HCT116 (cell line): Measurements from ENCODE around the gene RNF113A. TPM values are rescaled to one million over a fixed set of nuclear protein-coding genes. Genes with fewer than 3 reads are reported as not detected.

Experiments used
- ATAC-seq: fragments of 200-7000 bp; cut with Tn5 transposase; 2 replicates; pipeline ENCODE4 v1.9.1; 2020; ENCODE audit warnings: mild to moderate bottlenecking, moderate library complexity
- Bru-seq: library from RNA; stranded (reverse); fragments of 400-500 nt; gene quantifications from one replicate; lab custom pipeline; 2021; lab: Mats Ljungman, UMichigan
- BruChase-seq, 2 experiments: library from RNA; stranded (reverse); fragments of 400-500 nt; gene quantifications; one replicate each; lab custom pipeline; 2021; lab: Mats Ljungman, UMichigan
- BruUV-seq: library from RNA; stranded (reverse); fragments of 400-500 nt; replicated peaks from 2 replicates; lab custom pipeline; 2021; lab: Mats Ljungman, UMichigan
- CTCF ChIA-PET: fragments of 300-600 bp; sonication (Branson Sonifier 250); formaldehyde crosslinking; loops from one replicate; lab custom pipeline; 2021; ENCODE audit warnings: antibody characterized with exemption; lab: Charles Lee
- POLR2A ChIA-PET: fragments of 300-600, 350-600 bp; sonication (Branson Sonifier 250); formaldehyde crosslinking; loops from one replicate; lab custom pipeline; 2021; ENCODE audit warnings: antibody characterized with exemption; lab: Charles Lee
- RAD21 ChIA-PET, 2 experiments: fragments of 300-600 bp; sonication (Branson Sonifier 250); formaldehyde crosslinking; loops; one replicate each; lab custom pipeline; 2023; ENCODE audit warnings: low total read pairs in 2 of 2; ENCODE audit not compliant: uncharacterized antibody in 2 of 2, unreplicated experiment in 2 of 2, low non-redundant PET in 1 of 2; lab: Charles Lee
- DNase-seq: peaks from one replicate; pipeline ENCODE4 v3.0.0-alpha.2; 2010; ENCODE audit warnings: low read depth, low spot score
- H2AFZ ChIP-seq: fragments of 200-600 bp; shearing (Covaris generic), sonication (generic); 2 replicates; pipeline ENCODE4 v1.6.1; 2017; ENCODE audit warnings: low read depth, mixed run types, mixed read lengths, antibody characterized with exemption, low read length; ENCODE audit not compliant: poor library complexity, severe bottlenecking
- H3K27ac ChIP-seq: 2 replicates; pipeline ENCODE4 v1.5.1; 2012; ENCODE audit warnings: low read depth, low read length
- H3K27me3 ChIP-seq: fragments of 200-600 bp; sonication (generic); 2 replicates; pipeline ENCODE4 v1.6.1; 2016; ENCODE audit warnings: mixed run types, low read length, mixed read lengths; ENCODE audit not compliant: insufficient read depth
- H3K36me3 ChIP-seq, 2 experiments: fragments of 200-500 bp in 1 of 2; fragments of 200-600 bp in 1 of 2; sonication (Bioruptor generic) in 1 of 2; sonication (generic) in 1 of 2; 2 replicates each; pipeline versions ENCODE4 v1.5.1 to v1.6.1; 2014 to 2016; ENCODE audit warnings: low read length in 2 of 2, inconsistent platforms in 1 of 2, mixed read lengths in 1 of 2, mixed run types in 1 of 2; ENCODE audit not compliant: insufficient read depth in 2 of 2, control insufficient read depth in 1 of 2
- H3K4me1 ChIP-seq, 2 experiments: fragments of 200-600 bp in 1 of 2; sonication (generic) in 1 of 2; 2 replicates each; pipeline versions ENCODE4 v1.5.1 to v1.6.1; 2012 to 2017; ENCODE audit warnings: low read length in 2 of 2, inconsistent platforms in 1 of 2, mild to moderate bottlenecking in 1 of 2, mixed read lengths in 1 of 2, mixed run types in 1 of 2, moderate library complexity in 1 of 2; ENCODE audit not compliant: insufficient read depth in 2 of 2, control insufficient read depth in 1 of 2
- H3K4me2 ChIP-seq: fragments of 200-600 bp; sonication (generic); 2 replicates; pipeline ENCODE4 v1.6.1; 2017; ENCODE audit warnings: mixed run types, low read length, mixed read lengths
- H3K4me3 ChIP-seq, 2 experiments: fragments of 200-600 bp in 1 of 2; sonication (generic) in 1 of 2; replicated peaks in 1 of 2; 2 replicates each; pipeline ENCODE4 v1.5.1; 2011 to 2016; ENCODE audit warnings: low read length in 2 of 2, control low read depth in 1 of 2, low read depth in 1 of 2, mild to moderate bottlenecking in 1 of 2, mixed read lengths in 1 of 2, mixed run types in 1 of 2
- H3K79me2 ChIP-seq: fragments of 200-600 bp; sonication (generic); 2 replicates; pipeline ENCODE4 v1.6.1; 2017; ENCODE audit warnings: mild to moderate bottlenecking, mixed run types, low read length, moderate library complexity, mixed read lengths; ENCODE audit not compliant: insufficient read depth
- H3K9ac ChIP-seq: fragments of 200-600 bp; sonication (generic); 2 replicates; pipeline ENCODE4 v1.6.1; 2016; ENCODE audit warnings: low read length, mixed read lengths
- H3K9me2 ChIP-seq: fragments of 200-600 bp; sonication (generic), shearing (Covaris generic); 2 replicates; pipeline ENCODE4 v1.6.1; 2017; ENCODE audit warnings: mixed run types, mild to moderate bottlenecking, moderate library complexity; ENCODE audit not compliant: insufficient read depth
- H3K9me3 ChIP-seq, 2 experiments: fragments of 200-500 bp in 1 of 2; fragments of 200-600 bp in 1 of 2; sonication (Bioruptor generic) in 1 of 2; sonication (generic) in 1 of 2; 2 replicates each; pipeline ENCODE4 v1.6.1; 2014 to 2017; ENCODE audit warnings: low read length in 2 of 2, mixed read lengths in 2 of 2, inconsistent platforms in 1 of 2, low read depth in 1 of 2, mild to moderate bottlenecking in 1 of 2, mixed run types in 1 of 2, moderate library complexity in 1 of 2; ENCODE audit not compliant: control insufficient read depth in 1 of 2, insufficient read depth in 1 of 2
- H4K20me1 ChIP-seq: fragments of 200-600 bp; sonication (generic), shearing (Covaris generic); 2 replicates; pipeline ENCODE4 v1.6.1; 2017; ENCODE audit warnings: mixed run types, mild to moderate bottlenecking, moderate library complexity; ENCODE audit not compliant: insufficient read depth
- ELF1 ChIP-seq: IDR thresholded peaks from 2 replicates; pipeline ENCODE4 v1.6.1; 2012; ENCODE audit warnings: low read depth, borderline replicate concordance
- EZH2phosphoT487 ChIP-seq: fragments of 200-600 bp; IDR thresholded peaks from 2 replicates; pipeline ENCODE4 v1.6.1; 2018; ENCODE audit warnings: antibody characterized with exemption, borderline replicate concordance
- FOSL1 ChIP-seq: IDR thresholded peaks from 2 replicates; pipeline ENCODE4 v1.6.1; 2012; ENCODE audit warnings: low read depth
- POLR2A ChIP-seq: IDR thresholded peaks from 2 replicates; pipeline ENCODE4 v1.7.0; 2011; ENCODE audit warnings: borderline replicate concordance; ENCODE audit not compliant: insufficient read depth, insufficient read length; ENCODE audit errors: extremely low read depth
- POLR2AphosphoS5 ChIP-seq: IDR thresholded peaks from 2 replicates; pipeline ENCODE4 v1.6.1; 2011; ENCODE audit warnings: mild to moderate bottlenecking, low read depth, low read length, moderate library complexity
- SIN3A ChIP-seq: IDR thresholded peaks from 2 replicates; pipeline ENCODE4 v1.6.1; 2012; ENCODE audit warnings: low read depth
- SP1 ChIP-seq: IDR thresholded peaks from 2 replicates; pipeline ENCODE4 v1.6.1; 2012; ENCODE audit warnings: low read depth
- ZFX ChIP-seq: fragments of 450-650 bp; IDR thresholded peaks from 2 replicates; pipeline ENCODE4 v1.6.1; 2017
- ZNF274 ChIP-seq: fragments of 200-500 bp; sonication (Bioruptor generic); IDR thresholded peaks from 2 replicates; pipeline ENCODE4 v1.6.1; 2014; ENCODE audit warnings: mild to moderate bottlenecking, low read depth, low read length, inconsistent platforms
- intact Hi-C: fragments of 100-400 bp; cut with micrococcal nuclease; formaldehyde crosslinking; loops from 2 replicates; pipeline ENCODE4 v1.10.0; 2022
- long read RNA-seq: library from polyadenylated mRNA; unstranded; transcript quantifications from one replicate; pipeline ENCODE4 v2.0.0, GENCODE V29; 2021; ENCODE audit not compliant: unreplicated experiment
- polyA plus RNA-seq: library from polyadenylated mRNA; unstranded; fragments of >200 nt; gene quantifications from 2 replicates; pipeline ENCODE4 v1.2.1, GENCODE V29; 2012; ENCODE audit warnings: missing spikeins
- total RNA-seq: library from RNA; stranded (reverse); gene quantifications from one replicate; pipeline ENCODE4 v1.2.1, GENCODE V29; 2021; ENCODE audit not compliant: unreplicated experiment
- TF ChIP-seq, protein P1 (sequence below): IDR thresholded peaks from 2 replicates; pipeline ENCODE4 v1.6.1; 2012
- TF ChIP-seq, protein P2 (sequence below): IDR thresholded peaks from 2 replicates; pipeline ENCODE4 v1.6.1; 2012
- TF ChIP-seq, protein P3 (sequence below): IDR thresholded peaks from 2 replicates; pipeline ENCODE4 v1.6.1; 2011; ENCODE audit warnings: mild to moderate bottlenecking, low read length, moderate library complexity; ENCODE audit not compliant: insufficient replicate concordance; ENCODE audit errors: extremely low read depth

The RNF113A gene
- total RNA-seq (8.1 TPM), Bru-seq, nascent RNA (percentile 71 among the genes with signal in this experiment), BruChase-seq, experiment 1, labeled RNA remaining after a 6-hour chase (percentile 63 among the genes with signal in this experiment), BruChase-seq, experiment 2, labeled RNA remaining after a 2-hour chase (percentile 77 among the genes with signal in this experiment)
- 8.9 and 10.5 TPM in 2 replicates for polyA plus RNA-seq
- long read RNA-seq, transcript RNF113A-201 (1 exons, 1,353 nt), result major isoform, 12 of 12 reads
- long read RNA-seq, partial matches to known transcripts, result 0 of 12 reads
- long read RNA-seq, other reads (novel, unspliced or antisense), result 0 of 12 reads

DNA sequence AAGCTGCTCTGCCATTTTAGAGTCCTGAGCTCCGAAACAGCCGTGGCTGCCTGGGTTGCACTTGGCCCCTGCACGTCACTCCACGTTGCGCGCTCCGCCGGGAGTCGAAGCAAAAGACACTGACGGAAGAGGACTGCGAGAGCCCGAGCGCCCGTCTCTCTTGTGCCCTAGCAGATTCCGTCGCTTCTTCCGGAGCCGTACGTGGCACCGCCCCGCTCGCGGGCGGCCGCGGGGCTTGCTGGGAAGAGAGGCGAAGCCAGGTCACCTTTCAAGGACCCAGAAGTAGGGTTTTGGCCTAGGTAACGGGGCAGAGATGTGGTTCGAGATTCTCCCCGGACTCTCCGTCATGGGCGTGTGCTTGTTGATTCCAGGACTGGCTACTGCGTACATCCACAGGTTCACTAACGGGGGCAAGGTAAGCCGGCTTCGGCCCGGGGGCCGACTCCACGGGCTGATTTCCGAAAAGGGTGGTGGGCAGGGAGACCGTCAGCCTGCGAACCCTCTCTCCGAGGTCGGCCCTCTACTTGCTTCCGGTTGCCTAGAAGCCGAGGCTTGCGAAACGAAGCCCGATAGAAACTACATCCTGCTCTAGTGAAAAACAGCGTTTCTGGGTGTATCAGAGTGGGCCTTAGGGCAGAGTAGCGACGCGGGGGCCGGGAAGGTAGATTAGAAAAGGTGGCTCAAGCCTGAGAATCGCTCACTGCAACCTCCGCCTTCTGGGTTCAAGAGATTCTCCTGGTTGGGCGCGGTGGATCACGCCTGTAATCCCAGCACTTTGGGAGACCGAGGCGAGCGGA, at the start of gene RNF113A, which contains the start of gene NDUFA1:
TSS of gene RNF113A (minus strand) at position 135 of the 797 bp plus-strand sequence. CDS start at position 15, 120 bp downstream.
TSS of gene NDUFA1 (plus strand) at position 234 of the 797 bp plus-strand sequence. CDS start at position 314, 80 bp downstream.
- H2AFZ ChIP-seq, result no peak within 1 kb of the TSS
- H3K9me2 ChIP-seq, result no peaks in the 10 kb centered on the region
- BruUV-seq, result TSS peak; percentile 78
- ChIA-PET POLR2A (no interaction called here), RAD21 (no interaction called here), CTCF (interaction anchor here (1.3 kb wide), 1 partner anchor 16 kb away, joined by 4 read pairs; no protein-coding TSS in a partner anchor)
- intact Hi-C loops, result no loop called here
- H3K4me3 ChIP-seq, result peak within 1 kb of the TSS; percentile 74 to 80
- no peaks in the 10 kb centered on the region for H4K20me1 ChIP-seq
- peak within 1 kb of the TSS; percentile 91 for H3K9ac ChIP-seq
- TF ChIP-seq ZFX (peak; percentile 88), SP1 (peak; percentile 39; the same call in 1 of the 2 replicates), ZNF274 (no peak), POLR2A (peak; percentile 54), FOSL1 (no peak), ELF1 (peak; percentile 66), POLR2AphosphoS5 (peak; percentile 81), SIN3A (peak; percentile 60; the same call in 1 of the 2 replicates), EZH2phosphoT487 (no peak)
- TF ChIP-seq, protein P1, sequence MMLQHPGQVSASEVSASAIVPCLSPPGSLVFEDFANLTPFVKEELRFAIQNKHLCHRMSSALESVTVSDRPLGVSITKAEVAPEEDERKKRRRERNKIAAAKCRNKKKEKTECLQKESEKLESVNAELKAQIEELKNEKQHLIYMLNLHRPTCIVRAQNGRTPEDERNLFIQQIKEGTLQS, result no peak
- TF ChIP-seq, protein P2, sequence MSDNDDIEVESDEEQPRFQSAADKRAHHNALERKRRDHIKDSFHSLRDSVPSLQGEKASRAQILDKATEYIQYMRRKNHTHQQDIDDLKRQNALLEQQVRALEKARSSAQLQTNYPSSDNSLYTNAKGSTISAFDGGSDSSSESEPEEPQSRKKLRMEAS, result peak; percentile 80
- TF ChIP-seq, protein P3, sequence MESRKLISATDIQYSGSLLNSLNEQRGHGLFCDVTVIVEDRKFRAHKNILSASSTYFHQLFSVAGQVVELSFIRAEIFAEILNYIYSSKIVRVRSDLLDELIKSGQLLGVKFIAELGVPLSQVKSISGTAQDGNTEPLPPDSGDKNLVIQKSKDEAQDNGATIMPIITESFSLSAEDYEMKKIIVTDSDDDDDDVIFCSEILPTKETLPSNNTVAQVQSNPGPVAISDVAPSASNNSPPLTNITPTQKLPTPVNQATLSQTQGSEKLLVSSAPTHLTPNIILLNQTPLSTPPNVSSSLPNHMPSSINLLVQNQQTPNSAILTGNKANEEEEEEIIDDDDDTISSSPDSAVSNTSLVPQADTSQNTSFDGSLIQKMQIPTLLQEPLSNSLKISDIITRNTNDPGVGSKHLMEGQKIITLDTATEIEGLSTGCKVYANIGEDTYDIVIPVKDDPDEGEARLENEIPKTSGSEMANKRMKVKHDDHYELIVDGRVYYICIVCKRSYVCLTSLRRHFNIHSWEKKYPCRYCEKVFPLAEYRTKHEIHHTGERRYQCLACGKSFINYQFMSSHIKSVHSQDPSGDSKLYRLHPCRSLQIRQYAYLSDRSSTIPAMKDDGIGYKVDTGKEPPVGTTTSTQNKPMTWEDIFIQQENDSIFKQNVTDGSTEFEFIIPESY, result peak; percentile 48
- no peaks in the 10 kb centered on the region for H3K9me3 ChIP-seq
- peaks cover 45% of the 10 kb centered on the region for H3K79me2 ChIP-seq
- DNase-seq (peak; percentile 55), ATAC-seq (peak; percentile 98)
- peaks cover 3 to 7% of the 10 kb centered on the region in 2 experiments; a peak in 1 of 4 replicates for H3K36me3 ChIP-seq
- H3K4me2 ChIP-seq, result peak within 1 kb of the TSS; percentile 73
- H3K4me1 ChIP-seq, result peaks cover 6 to 8% of the 10 kb centered on the region in 2 experiments; a peak in 2 of 4 replicates
- peak within 1 kb of the TSS; percentile 94 for H3K27ac ChIP-seq
- no peaks in the 10 kb centered on the region for H3K27me3 ChIP-seq
